ENCODE results near the gene XKR7. TPM values are rescaled to one million over a fixed set of nuclear protein-coding genes. Genes with fewer than 3 reads are reported as not detected.
A peak's percentile ranks its signal among the peaks of the same experiment; 100 is the strongest.

Gene XKR7
- total and polyA plus RNA-seq, 10 donors: 0.02 to 0.21 (median 0.08) TPM; not detected in 2

DNA sequence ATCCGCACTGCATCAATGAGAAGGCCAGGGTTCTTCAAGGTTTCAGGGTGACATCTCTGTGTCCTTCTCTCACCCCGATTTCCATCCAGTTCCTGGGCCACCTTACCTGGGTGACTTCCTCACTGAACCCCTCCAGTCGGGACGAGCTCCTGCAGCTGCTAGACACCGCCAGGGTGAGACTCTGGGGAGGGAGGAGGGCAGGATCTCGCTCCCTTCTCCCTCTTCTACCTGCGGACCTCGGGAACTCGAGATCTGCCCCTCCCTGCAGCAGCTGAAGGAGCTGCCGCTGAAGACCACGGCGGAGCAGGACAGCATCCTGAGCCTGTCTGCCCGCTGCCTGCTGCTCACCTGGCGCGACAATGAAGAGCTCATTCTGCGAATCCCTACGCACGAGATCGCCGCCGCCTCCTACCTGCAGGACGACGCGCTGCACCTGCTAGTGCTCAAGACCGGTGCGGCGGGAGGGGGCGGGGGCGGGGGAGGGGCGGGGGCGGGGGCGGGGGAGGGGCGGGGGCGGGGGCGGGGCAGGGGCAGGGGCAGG, 49.8 kb downstream of the XKR7 start:
- H3K9me3 ChIP-seq: no peaks in the 10 kb centered on the region
- H3K27ac ChIP-seq: peak overlapping the region in 3 of 8 donors; percentile 36 to 88 (median 82)
- DNase-seq: peak; percentile 79
- no peak for TF ChIP-seq POLR2A (IDR thresholded peaks at IDR 0.05)
- TF ChIP-seq POLR2AphosphoS5 (IDR thresholded peaks at IDR 0.05): peak in 1 of 3 donors; percentile 57
- TF ChIP-seq, protein P1, sequence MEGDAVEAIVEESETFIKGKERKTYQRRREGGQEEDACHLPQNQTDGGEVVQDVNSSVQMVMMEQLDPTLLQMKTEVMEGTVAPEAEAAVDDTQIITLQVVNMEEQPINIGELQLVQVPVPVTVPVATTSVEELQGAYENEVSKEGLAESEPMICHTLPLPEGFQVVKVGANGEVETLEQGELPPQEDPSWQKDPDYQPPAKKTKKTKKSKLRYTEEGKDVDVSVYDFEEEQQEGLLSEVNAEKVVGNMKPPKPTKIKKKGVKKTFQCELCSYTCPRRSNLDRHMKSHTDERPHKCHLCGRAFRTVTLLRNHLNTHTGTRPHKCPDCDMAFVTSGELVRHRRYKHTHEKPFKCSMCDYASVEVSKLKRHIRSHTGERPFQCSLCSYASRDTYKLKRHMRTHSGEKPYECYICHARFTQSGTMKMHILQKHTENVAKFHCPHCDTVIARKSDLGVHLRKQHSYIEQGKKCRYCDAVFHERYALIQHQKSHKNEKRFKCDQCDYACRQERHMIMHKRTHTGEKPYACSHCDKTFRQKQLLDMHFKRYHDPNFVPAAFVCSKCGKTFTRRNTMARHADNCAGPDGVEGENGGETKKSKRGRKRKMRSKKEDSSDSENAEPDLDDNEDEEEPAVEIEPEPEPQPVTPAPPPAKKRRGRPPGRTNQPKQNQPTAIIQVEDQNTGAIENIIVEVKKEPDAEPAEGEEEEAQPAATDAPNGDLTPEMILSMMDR (IDR thresholded peaks at IDR 0.05 in 8 of 11, conservative IDR thresholded peaks at IDR 0.05 in 3 of 11): peak in 7 of 11 experiments; percentile 12 to 49 (median 25)
- H3K4me3 ChIP-seq: peak overlapping the region in 5 of 8 donors; percentile 24 to 81 (median 74)
- WGBS, 5 donors: 10 to 29% (median 15%) methylated on average over 9 to 34 of the region's 35 CpGs
- peaks cover 5 to 78% (median 24%) of the 10 kb centered on the region in 6 donors for H3K4me1 ChIP-seq
- intact Hi-C loops (cut with DNase I; ENCODE audit: low total_unique reads): no loop called here
- H3K27me3 ChIP-seq (replicated peaks in 1 of 7): peaks cover 0 to 80% (median 30%) of the 10 kb centered on the region in 7 donors
- H3K36me3 ChIP-seq: peaks cover 0 to 5% (median 0%) of the 10 kb centered on the region in 6 donors

DNA sequence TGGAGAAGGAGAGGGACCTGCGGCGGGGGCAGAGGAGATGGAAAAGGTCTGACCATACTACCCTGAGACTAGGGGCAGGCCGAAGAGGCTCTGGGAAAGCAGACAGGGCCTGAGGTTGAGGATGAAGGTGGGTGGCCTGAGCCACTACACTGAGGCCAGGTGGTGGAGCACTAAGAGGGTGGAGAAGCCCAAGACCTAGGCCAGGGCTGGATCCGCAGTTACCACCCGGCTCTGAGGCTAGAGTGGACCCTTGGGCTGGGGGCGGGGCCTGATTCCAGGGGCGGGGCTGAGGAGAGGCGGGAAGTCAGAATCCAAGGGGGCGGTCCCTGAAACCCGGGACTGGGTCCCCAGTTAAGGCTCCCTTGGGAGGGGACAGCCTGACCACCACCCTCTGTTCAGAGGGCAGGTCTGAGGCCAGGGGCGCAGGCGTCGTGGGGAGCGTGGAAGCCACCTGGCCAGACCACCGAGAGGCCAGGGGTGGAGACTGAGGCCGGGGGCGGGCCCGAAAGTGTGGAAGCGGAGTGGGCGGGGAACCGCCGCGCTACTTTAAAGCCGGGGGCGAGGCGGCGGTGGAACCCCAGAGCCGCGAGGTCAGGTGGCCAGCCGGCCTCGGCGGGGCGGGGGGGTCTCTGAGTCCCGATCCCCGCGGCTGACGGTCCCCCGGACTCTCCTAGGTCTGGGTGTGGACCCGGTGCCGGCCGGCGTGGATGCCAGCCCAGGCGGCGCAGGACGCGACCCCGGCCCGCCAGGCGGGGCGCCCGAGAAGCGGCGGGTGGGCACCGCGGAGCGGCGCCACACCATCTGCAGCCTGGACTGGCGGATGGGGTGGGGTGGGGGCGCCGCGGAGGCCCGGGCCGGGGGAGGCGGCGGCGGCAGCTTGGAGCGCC, 50.6 kb downstream of the XKR7 start:
- H3K27me3 ChIP-seq (replicated peaks in 1 of 7): peaks cover 0 to 87% (median 30%) of the 10 kb centered on the region in 7 donors
- H3K4me1 ChIP-seq: peaks cover 5 to 77% (median 24%) of the 10 kb centered on the region in 6 donors
- H3K9me3 ChIP-seq: no peaks in the 10 kb centered on the region
- DNase-seq: peak; percentile 86
- H3K4me3 ChIP-seq: peak overlapping the region; percentile 60 to 81 (median 67)
- TF ChIP-seq, protein P1 (IDR thresholded peaks at IDR 0.05 in 8 of 11, conservative IDR thresholded peaks at IDR 0.05 in 3 of 11): no peak
- TF ChIP-seq POLR2AphosphoS5 (IDR thresholded peaks at IDR 0.05): peak; percentile 41 to 73 (median 69)
- WGBS, 5 donors: 0 to 2% (median 1%) methylated on average over 12 to 67 of the region's 67 CpGs
- peak overlapping the region in 5 of 8 donors; percentile 48 to 69 (median 55) for H3K27ac ChIP-seq
- H3K36me3 ChIP-seq: peaks cover 0 to 10% (median 0%) of the 10 kb centered on the region in 6 donors
- intact Hi-C loops (cut with DNase I; ENCODE audit: low total_unique reads): no loop called here

DNA sequence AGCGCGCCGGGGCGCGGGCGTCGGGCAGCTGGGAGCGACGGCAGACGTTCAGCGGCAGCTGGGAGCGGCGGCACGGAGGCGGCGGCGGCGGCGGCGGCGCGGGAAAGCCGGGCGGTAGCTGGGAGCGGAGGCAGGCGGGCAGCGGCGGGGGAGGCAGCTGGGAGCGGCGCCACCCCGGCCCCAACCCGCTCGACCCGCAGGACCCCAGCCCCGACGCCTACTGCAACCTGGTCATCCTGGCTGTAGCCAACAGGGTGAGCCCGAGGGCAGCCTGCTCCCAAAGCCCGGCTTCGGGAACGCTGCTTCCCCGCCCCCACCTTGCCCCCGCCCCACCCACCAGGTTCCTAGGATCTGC, 51.2 kb downstream of the XKR7 start:
- TF ChIP-seq, protein P1 (IDR thresholded peaks at IDR 0.05 in 8 of 11, conservative IDR thresholded peaks at IDR 0.05 in 3 of 11): peak in 1 of 11 experiments; percentile 11
- no peak for TF ChIP-seq POLR2A (IDR thresholded peaks at IDR 0.05)
- Histone ChIP-seq H3K27me3 (replicated peaks in 1 of 7) (peaks cover 0 to 93% (median 30%) of the 10 kb centered on the region in 7 donors), H3K4me3 (peak overlapping the region; percentile 2 to 81 (median 67)), H3K9me3 (no peaks in the 10 kb centered on the region), H3K4me1 (peaks cover 5 to 71% (median 24%) of the 10 kb centered on the region in 6 donors), H3K36me3 (peaks cover 0 to 16% (median 0%) of the 10 kb centered on the region in 6 donors), H3K27ac (peak overlapping the region in 5 of 8 donors; percentile 29 to 69 (median 55))
- intact Hi-C loops (cut with DNase I; ENCODE audit: low total_unique reads): no loop called here
- no peak for DNase-seq
- 0 to 4% (median 0%) methylated on average over 11 to 42 of the region's 42 CpGs; no CpG with 5 or more reads in 1 of the 5 donors for WGBS, 5 donors

All from spleen (tissue), 11 donors.